ENCODE measurements around the gene C2CD3.
A peak's percentile ranks its signal among the peaks of the same experiment; 100 is the strongest.
"Not testable (repeated sequence)": the region's sequence is repeated elsewhere in the genome, so short reads cannot be mapped to it uniquely, and the experiment has no call there.

Gene C2CD3

DNA sequence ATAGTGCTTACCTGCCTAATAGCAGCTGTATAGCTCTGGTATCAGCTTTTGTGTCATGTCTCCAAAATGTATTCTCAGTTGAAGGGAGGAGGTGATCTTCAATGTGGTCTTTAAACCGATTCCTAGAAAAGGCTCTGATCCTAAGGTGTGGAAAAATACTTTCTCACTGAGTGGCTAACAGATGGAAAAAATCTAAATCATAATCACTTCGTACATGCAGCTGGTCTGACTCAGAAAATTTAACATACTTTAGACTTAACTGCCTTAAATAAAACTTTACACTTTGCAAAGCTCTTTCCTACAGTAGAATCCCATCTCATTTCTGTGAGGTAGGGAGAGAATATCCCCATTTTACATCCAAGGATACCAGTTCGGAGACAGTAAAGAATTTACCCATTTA lies 38.0 kb downstream of the C2CD3 start:
- intact Hi-C loops (cut with DNase I): no loop called here
- DNase-seq: no peak

DNA sequence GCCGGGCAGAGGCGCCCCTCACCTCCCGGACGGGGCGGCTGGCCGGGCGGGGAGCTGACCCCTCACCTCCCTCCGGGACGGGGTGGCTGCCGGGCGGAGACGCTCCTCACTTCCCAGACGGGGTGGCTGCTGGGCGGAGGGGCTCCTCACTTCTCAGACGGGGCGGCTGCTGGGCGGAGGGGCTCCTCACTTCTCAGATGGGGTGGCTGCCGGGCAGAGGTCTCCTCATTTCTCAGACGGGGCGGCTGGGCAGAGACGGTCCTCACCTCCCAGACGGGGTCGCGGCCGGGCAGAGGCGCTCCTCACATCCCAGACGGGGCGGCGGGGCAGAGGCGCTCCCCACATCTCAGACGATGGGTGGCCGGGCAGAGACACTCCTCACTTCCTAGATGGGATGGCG lies 41.7 kb downstream of the C2CD3 start:
- DNase-seq; intact Hi-C loops (cut with DNase I): not testable (repeated sequence)

DNA sequence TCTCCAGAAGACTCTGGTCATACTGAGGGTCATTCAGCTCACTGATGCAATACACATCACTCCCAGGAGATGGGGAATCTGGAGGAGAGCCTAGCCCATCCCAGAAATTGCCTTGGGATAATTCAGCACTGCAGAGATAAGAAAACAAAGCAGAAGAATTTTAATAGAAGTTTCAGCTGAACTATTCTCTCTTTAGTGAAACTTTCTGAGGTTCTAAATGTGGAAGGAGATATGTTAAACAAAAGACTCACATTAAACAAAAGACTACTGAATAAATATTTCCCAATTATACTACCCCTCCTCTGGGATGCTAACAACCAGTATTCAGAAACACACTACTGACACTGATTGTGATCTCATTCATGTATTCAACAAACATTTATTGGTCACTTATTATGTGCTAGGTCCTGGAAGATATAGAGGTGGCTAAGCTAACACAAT lies 47.8 kb downstream of the C2CD3 start:
- intact Hi-C loops (cut with DNase I): no loop called here
- no peak for DNase-seq

DNA sequence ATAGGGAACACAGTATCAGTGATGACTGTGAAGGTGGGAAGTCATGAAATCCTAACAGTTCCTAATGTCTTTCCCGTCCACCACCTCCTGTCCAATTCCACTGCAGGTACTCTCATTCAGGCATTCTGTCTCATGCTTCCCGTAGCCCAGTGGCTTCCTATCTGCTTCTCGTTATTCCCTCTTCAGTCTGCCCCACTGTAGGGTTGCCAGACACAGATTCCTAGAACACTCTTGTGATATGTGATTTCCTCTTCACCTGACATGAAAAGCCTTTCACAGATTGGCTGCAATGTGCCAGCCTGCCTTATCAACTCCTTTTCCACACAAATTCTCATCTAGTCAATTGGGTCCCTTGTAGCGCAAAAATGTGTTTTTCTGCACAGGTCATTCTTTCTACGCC lies 49.0 kb downstream of the C2CD3 start:
- no peak for DNase-seq
- intact Hi-C loops (cut with DNase I): no loop called here

DNA sequence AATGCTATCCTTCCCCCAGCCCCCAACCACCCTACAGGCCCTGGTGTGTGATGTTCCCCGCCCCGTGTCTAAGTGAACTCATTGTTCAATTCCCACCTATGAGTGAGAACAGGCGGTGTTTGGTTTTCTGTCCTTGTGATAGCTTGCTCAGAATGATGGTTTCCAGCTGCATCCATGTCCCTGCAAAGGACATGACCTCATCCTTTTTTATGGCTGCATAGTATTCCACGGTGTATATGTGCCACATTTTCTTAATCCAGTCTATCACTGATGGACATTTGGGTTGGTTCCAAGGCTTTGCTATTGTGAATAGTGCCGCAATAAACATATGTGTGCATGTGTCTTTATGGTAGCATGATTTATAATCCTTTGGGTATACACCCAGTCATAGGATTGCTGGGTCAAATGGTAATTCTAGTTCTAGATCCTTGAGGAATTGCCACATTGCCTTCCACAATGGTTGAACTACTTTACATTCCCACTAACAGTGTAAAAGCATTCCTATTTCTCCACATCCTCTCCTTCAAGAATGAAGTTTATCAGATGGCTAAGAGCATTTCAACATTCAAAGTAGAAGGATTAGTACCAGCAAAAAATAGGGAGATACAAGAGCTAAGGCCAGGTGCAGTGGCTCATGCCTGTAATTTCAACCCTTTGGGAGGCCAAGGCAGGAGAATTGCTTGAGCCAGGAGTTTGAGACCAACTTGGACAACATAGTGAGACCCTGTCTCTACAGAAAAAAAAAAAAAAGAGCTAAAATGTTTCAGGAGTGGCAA lies 50.4 kb downstream of the C2CD3 start:
- intact Hi-C loops (cut with DNase I); DNase-seq: not testable (repeated sequence)

DNA sequence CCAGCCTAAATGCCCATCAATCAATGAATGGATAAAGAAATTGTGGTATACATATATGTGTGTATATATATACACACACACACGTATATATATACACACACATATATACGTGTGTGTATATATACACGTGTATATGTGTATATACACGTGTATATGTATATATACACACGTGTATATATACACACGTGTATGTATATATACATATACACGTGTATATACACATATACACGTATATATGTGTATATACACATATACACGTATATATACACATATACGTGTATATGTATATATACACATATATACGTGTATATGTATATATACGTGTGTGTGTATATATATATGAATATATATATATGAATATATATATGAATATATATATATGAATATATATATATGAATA lies 54.1 kb downstream of the C2CD3 start:
- intact Hi-C loops (cut with DNase I): no loop called here
- no peak for DNase-seq

DNA sequence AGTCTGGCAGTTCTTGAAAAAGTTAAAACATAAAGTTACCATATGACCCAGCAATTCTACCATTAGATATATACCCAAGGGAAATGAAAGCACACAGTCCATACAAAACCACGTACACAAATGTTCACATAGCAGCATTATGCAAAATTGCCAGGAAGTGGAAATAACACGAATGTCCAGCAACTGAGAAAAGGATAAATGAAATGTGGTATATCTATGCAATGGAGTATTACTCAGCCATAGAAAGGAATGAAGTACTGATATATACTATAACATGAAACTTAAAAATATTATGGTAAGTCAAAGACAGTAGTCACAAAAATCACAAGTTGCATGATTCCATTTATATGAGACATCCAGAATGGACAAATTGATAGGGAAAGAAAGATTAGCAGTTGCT lies 57.9 kb downstream of the C2CD3 start:
- intact Hi-C loops (cut with DNase I): no loop called here
- DNase-seq: no peak

DNA sequence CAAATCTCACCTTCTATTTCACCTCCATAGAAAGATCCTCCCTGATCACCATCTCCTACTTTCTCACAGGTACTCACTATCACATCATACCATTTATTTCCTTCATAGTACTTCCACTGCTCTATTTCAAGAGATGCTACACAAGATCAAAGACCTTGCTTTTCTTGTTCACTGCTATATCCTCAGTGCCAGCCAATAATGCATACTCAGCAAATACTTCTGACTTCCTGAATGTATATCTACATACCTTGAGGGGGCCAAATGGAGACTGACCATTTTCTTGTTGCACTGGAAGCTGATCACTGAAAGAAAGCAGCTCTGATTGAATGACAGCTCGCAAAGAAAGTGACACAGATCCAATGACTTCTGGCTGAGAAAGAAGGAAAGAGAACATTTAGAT lies 64.7 kb downstream of the C2CD3 start:
- no peak for DNase-seq
- intact Hi-C loops (cut with DNase I): no loop called here

DNA sequence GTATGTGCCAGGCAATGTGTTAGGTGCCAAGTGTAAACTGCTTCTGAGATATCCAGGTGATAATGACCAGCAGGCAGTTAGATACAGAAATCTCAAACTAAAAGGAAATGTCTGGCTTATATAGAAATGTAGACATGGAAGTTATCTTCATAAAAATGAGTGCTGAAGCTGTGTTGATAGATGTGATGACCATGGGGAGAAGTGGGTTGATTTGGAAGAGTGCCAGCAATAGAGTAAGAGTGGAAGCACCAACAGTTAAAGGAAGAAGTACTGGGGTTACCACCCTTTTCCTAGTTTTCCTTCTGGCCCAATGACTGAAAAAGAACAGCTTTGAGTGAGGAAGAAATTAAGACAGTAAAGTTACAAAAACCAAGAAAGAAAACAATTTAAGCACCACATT lies 68.5 kb downstream of the C2CD3 start:
- intact Hi-C loops (cut with DNase I): no loop called here
- DNase-seq: no peak

DNA sequence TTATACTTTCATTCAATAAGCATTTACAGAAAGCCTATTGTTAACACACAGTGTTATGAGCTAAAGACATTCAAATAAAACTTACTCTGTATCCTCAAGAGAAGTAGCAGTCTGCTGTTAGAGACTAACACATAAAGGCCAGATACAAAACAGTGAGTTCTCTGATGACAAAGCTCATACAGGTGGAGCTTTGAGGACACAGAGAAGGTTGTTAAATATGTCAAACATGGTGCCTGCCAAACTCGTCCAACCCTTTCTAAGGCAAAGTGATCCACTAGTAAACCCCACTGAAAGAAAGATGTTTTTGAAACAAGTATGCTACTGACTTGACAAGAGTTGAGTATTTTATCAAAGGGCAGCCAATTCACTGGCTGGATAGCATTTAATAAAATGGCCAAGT lies 70.1 kb downstream of the C2CD3 start:
- intact Hi-C loops (cut with DNase I): no loop called here
- no peak for DNase-seq

DNA sequence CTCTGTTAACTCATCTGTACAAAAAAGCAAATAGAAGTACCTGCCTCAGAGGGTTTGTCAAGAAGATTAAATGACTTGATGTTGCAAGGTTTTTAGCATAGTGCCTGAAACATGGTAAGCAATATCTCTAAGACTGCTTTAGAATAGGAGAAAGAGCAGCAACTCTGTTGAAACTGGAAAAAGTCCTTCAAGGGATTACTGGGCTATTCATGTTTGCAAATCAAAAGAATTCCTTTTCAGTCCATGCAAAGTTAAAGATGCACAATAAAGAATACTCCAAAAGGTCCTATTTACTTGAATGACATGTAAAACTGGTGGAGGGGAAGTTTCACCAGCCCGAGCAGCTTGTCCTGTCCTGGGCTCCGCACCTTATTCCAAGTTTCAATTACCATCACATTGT lies 70.6 kb downstream of the C2CD3 start:
- no peak for DNase-seq
- intact Hi-C loops (cut with DNase I): no loop called here

DNA sequence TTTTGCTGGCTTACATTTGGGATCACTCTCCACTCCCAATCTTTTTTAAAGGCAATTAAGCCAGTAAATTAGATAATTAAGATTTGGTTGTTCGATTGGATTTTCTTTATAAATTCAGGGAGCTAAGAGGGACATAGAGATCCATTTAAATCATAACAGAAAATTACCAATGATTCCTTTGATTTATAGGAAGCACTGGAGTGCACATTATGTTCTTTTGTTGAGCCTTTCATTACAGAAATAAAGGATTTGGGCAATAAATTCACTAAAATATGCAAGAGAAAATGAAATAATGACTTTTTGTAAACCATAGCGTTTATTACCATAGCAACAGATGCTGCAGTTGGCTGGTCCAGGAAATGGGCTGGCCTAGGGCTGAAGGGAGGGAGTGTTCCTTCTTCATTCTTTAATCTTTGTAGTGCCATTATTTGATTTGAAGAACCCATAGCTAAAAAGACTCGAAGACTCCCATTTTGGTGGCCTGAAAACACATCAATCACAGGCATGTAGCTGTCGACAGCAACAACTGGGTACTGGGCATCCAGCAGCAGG lies 73.0 kb downstream of the C2CD3 start:
- intact Hi-C loops (cut with DNase I): no loop called here
- no peak for DNase-seq

DNA sequence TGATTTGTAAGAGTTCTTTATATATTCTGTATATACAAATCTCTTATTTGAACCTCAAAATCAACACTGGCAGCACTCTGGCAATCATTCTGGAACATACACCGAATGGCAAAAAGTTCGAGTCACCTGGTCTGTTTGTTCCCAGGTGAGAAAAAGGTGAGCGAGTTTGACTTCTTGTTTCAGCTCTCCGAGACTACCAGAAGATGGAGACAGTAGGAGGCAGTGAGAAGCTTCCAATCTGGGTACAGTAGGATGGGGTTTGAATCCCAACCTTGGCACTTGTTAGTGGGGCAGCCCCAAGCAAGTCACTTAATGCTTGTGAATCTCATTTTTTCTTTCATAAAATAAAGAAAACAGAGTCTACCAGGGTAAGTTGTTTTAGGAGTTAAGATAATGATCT lies 76.4 kb downstream of the C2CD3 start:
- intact Hi-C loops (cut with DNase I): loop anchor here (5.0 kb wide), 1 partner anchor 132 kb away; no protein-coding TSS in a partner anchor
- no peak for DNase-seq

DNA sequence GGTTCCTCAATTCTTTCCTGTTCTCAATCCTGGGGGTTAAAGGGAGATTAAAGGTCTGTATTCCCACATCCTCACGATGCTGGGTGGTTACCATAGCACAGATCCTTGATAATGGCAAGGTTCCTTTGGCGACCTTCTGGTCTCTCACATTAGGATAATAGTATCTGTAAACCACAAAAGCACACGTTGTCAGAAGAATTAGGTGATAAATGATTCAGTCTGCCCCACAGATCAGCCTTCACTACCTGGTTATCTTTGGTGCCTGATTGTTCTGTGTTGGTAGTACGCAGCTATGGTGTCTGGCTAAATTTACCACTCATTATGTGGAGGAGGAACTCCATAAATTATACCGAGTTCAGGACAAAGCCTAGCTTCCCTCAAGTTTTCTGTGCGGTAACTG lies 78.4 kb downstream of the C2CD3 start:
- intact Hi-C loops (cut with DNase I): loop anchor here (5.0 kb wide), 1 partner anchor 130 kb away; no protein-coding TSS in a partner anchor
- no peak for DNase-seq

DNA sequence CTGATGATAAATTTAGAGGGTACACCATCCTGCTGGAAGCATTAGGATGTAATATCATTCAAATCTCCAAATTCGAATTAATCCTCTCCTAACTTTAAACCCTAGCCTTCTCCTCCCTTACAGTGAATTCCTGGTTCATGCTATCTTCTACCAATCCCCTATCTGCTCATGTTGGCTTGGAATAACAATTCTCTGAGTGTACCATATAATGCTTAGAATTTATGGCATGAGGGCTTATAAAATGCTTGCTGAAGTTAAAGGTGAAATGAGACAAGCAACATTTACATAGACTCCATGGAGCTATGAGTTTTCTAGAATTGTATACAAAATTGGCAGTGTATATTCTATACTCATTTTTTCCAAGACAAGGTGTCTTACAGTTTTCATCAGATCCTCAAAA lies 79.3 kb downstream of the C2CD3 start:
- DNase-seq: no peak
- intact Hi-C loops (cut with DNase I): loop anchor here (5.0 kb wide), 1 partner anchor 129 kb away; no protein-coding TSS in a partner anchor

DNA sequence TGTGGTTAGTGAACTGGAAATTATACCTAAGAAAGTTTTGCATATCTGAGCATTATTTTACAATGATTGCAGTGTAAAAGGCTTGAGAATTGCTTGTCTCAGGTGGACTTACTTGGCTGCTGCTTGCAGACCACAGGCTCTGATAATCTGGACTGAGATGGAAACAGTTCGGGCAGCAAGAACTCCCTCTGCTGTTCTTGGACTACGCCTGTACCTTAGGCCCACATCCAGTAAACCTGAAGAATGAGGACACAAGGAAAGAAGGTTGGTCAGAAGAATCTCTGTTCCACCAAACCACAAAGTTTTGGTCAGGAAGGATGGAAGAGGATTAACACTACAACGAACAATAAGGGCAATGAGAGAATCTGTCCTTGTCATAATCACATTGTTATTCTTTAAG lies 80.1 kb downstream of the C2CD3 start:
- intact Hi-C loops (cut with DNase I): loop anchor here (5.0 kb wide), 1 partner anchor 128 kb away; no protein-coding TSS in a partner anchor
- DNase-seq: no peak

DNA sequence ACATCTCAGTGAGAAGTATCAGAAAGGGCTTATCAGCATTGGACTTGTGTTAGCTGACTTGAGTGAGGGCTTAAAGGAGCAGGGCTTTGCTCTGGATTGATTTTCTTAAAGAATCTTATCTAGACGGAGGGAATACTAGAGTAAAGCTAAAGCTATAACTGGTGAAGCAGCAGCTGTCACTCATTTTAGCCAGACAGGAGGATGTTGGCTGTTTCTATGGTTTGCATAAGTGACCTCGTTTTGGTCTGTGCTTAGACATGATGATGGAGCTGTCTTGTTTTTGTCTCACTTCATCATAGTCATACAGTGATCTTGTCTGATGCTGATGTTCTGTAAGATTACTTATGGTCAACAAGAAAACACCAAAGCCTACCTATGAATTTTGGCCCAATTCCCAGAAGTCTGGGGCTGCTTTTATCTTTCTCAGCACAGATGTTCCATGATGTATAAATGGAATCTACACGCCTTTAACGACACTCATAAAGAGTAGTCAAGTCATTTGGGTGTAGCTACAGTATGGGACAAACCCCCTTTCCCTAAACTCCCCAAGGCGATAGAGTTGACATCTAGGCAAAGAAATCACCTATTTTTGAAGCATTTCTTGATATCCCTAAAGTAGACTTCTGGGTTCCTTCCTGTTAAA lies 84.4 kb downstream of the C2CD3 start:
- no peak for DNase-seq
- intact Hi-C loops (cut with DNase I): no loop called here

DNA sequence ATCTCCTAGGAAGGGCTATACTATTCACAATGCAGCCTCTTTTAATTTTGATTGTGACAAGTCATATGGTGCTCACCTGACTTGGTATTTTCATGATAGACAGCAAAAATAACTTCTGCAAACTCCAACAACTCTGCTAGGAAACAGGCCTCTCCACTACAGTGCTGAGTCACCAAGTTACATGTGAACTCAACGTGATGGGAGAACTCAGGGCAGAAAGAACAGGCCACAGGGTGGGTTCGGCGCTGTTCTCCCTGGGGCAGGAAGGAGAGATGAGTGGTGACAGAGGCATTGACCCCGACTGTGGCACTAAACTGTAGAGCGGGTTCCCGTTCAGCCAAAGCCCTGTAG lies 85.3 kb downstream of the C2CD3 start:
- intact Hi-C loops (cut with DNase I): no loop called here
- peak in 4 of 10 donors; percentile 9 to 22 (median 20) for DNase-seq

DNA sequence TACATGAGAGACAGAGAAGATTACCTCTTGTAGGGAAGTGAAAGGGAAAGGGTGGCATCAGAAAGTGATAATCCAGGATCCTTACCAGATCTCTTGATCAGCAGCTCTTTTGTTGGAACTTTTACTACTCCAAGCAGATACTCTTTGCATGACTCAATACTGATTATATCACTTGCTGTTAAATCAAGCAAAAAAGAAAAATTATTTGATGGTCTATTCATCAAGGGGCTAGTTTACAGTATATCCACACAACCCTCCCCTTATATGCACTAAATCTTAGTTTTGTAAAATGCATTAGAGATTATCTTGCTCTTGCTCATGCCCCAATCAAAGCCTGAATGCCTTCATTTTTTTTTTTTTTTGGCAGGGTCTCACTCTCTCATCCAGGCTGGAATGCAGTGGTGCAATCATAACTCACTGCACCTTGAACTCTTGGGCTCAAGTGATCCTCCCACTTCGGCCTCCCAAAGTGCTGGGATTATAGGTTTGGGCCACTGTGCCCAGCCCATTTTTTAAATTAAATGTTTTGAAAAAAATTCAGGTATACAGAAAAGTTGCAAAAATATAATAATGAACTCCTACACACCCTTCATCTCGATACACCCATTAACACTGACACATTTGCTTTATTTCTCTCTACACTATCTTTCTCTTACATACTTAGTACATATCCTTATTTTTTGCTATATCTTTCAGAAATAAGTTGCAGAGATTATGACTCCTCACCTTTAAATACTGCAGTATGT lies 85.8 kb downstream of the C2CD3 start:
- intact Hi-C loops (cut with DNase I): no loop called here
- no peak for DNase-seq

DNA sequence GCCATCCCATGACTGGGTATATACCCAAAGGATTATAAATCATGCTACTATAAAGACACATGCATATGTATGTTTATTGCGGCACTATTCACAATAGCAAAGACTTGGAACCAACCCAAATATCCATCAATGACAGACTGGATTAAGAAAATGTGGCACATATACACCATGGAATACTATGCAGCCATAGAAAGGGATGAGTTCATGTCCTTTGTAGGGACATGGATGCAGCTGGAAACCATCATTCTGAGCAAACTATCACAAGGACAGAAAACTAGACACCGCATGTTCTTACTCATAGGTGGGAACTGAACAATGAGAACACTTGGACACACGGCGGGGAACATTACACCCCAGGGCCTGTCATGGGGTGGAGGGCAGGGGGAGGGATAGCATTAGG lies 86.9 kb downstream of the C2CD3 start:
- DNase-seq; intact Hi-C loops (cut with DNase I): not testable (repeated sequence)

DNA sequence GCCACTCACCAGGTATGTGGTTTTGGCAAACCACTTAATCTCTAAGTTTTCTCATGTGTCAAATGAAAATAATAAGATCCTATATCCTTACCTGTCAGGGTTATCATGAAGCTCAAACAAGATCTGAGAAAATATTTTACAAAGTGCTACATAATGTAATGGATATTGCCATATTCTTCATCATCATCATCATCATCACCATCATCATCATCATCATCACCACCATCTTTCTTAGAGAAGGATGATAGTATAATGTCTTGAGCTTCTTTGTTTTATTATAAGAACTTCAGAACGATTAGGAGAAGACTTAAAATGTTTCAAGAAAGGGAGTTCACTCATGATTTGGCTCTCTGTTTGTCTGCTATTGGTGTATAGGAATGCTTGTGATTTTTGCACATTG lies 89.4 kb downstream of the C2CD3 start:
- no peak for DNase-seq
- intact Hi-C loops (cut with DNase I): no loop called here
